Fibroblast of skin of right biceps (primary cell): ENCODE results near the gene OTOP2.

ENCODE experiments used
- DNase-seq: peaks from one replicate; pipeline ENCODE4 v3.0.0-alpha.2; 2013

OTOP2 gene

DNA sequence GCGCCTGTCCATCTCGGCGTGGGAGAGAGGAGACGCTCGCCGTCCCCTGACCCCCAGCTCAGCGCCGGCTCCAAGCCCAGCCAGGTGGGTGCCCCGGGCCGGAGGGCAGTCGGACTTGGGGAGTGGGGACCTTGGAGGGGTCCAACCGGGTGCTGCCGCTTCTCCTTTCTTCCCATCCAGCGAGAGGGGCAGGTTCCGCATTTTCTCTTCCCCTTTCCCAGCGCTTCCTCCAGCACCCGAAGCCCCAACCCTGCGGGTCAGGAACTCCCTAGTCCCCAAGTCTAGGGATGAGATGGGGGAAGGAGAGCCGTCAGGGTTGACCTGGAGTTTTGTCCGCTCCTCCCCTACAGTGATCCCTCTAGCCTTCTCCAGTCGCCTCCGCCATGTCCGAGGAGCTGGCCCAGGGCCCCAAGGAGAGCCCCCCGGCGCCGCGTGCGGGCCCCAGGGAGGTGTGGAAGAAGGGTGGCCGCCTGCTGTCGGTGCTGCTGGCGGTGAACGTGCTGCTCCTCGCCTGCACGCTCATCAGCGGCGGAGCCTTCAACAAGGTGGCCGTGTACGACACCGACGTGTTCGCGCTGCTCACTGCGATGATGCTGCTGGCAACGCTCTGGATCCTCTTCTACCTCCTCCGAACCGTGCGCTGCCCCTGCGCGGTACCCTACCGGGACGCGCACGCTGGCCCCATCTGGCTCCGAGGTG, at the start of gene OTOP2:
Gene OTOP2, plus strand, starts transcription at position 24 of the 699 bp plus-strand sequence. Its CDS starts 360 bp downstream, at position 384.
- no peak for DNase-seq

- no peak for DNase-seq
These were observed 49.4 kb upstream of the OTOP2 start for GRCh38 chr17:74874615-74875037.

DNA sequence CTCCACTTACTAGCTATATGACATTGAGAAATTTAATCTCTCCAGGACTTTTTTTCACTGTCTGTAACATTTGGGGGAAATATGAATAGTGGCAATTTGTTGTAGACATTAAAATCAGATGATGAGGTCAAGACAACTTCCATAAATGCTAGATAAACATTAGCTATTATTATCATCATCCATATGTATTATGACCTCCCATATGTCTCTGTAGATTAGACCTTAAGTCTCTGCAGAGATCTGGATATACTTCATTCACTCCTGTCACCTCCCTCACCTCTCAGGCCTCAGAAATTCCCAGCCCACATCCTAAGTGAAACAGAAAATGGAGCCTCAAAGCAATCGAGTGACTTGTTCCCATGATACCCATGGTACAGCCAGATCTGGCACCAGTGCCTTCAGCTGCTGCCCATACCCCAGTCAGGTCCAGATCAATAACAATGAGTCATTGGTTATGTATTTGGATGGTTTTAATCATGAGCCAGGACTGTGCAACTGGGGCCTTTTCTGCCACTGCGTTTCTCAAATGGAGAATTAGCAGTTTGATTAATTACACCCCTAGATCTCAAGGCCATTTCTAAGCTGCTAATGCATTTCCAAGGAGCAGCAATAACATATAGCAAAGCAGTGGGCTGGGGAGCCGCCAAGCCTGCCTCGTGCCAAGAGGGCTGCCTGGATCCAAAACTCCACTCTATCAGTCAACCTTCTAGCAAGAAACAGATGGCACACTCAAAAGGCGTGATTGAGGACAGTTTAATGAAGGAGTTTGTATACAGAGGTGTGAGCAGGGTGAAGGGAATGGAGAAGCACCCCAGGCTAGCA, 48.7 kb upstream of the OTOP2 start:
- DNase-seq: no peak

- no peak for DNase-seq
These were observed 48.0 kb upstream of the OTOP2 start for GRCh38 chr17:74875977-74876593.

- peak; percentile 8 for DNase-seq
These were observed 46.2 kb upstream of the OTOP2 start for GRCh38 chr17:74877592-74878548.

DNA sequence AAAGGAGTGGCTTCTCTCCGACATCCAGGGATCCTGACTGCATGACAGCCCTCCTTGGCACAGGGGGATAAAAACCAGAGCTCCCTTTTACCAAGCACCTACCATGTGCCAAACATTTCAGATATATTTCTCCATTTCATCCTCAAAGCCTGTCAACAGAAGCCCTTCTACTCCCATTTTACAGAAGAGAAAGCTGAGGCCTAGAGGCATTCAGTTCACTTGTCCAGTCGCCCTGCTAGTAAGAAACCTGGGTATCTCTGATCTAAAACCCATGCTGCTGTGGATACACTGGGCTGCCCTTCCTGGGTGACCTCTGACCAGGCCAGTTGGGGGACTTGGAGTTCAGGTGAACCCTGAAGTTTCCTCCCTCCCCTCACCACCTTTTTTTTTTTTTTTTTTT, 45.4 kb upstream of the OTOP2 start:
- no peak for DNase-seq

GRCh38 chr17:74879308-74879707, 44.8 kb upstream of the OTOP2 start:
- DNase-seq: no peak

GRCh38 chr17:74881073-74881472, 43.0 kb upstream of the OTOP2 start:
- no peak for DNase-seq

DNA sequence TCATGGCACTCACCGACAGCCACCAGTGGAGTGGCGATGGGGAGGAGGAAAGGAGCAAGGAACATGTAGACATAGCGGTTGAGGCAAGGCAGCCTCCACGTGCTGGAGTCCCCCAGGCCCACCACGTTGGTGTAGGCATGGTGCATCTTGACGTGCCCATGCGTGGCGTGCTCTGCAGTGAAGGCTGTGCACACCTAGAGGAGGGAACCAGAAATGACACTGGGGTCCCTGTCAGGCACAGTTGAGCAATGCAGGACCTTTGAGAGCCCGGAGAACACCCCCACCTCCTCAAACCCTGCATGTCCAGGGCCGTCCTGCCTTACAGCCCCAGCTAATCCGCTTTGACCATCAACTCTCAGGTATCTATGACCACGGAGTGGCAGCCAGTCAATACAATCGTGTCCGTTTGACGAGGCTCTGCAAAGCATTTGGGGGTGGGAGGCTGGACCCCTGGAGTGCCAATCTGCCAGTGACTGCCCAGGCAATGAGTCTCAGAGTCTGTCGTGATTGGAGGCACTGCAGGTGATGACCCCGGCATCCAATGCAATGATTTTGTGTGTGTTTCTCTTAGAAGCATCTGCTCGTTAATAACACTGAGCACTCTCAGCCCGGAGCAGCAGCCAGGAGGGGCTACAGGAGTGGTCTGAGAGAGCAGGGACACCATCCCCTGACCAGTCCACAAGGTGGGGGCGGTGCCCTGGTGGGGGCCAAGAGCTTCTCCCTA, 41.4 kb upstream of the OTOP2 start:
- no peak for DNase-seq

- DNase-seq: peak; percentile 19
These were observed 40.8 kb upstream of the OTOP2 start for GRCh38 chr17:74883241-74883745.

- no peak for DNase-seq
These were observed 35.6 kb upstream of the OTOP2 start for GRCh38 chr17:74888469-74888868.

DNA sequence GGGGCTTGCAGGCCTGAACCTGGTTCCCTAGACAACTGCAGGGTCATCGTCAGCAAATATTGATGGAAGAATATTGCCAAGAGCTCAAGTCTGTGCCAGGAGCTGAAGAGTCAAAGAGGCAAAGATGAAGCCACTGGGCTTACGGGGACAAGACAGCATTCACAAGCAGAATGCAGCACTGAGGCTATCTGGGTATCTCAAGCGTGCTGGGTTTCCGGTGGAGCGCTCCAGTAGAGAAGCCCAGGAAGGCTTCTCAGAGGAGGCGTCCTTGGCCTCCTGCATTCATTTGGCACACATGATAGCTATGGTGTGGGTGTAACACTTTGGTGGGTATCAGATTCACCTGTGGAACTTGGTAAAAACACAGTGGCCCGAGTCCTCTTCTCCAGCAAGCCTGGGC, 33.5 kb upstream of the OTOP2 start:
- DNase-seq: no peak

DNA sequence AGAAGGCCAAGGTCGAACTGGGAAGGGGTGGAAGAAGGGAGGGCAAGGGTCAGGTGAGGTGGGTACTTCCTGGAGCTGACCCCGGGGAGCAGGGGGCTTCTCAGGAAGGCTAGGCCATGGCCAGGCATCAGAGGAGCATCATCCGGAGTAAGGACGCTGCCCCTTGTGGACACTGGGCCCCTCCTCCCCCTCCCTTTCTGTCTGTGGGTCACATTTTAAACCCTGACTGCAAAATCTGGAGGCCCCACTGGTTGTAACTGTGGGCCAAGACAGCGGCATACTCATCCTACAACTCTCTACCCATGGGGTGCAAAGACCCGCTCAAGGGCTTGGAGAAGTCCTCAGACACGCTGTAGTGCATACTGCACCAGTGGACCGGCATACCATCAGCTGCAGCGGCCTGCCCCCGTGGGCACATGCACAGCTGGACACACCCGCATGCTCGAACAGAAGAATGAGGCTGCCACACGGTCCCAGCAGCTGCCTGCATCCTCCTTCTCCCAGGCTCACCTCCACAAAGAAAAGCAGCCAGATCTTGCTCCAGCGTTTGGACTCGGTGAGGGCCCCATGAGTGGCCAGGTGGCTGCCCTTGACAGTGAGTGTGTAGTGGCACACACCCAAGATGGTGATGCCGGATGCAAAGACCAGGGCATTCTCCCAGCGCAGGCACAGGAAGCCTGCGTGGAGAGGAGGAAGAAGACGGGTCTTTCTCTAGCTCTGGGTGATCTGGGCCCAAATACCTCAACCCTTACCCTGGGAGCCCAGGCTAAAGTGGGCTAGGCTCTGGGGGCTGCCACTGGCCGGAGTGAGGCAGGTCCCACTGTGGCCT, 31.8 kb upstream of the OTOP2 start:
- no peak for DNase-seq

- no peak for DNase-seq
These were observed 30.8 kb upstream of the OTOP2 start, which contains the start of gene FADS6 for GRCh38 chr17:74892974-74893911. Gene FADS6 (minus strand): TSS chr17:74893633. CDS start chr17:74893595, 38 bp downstream.

- DNase-seq: no peak
These were observed 30.0 kb upstream of the OTOP2 start for GRCh38 chr17:74893936-74894671.

DNA sequence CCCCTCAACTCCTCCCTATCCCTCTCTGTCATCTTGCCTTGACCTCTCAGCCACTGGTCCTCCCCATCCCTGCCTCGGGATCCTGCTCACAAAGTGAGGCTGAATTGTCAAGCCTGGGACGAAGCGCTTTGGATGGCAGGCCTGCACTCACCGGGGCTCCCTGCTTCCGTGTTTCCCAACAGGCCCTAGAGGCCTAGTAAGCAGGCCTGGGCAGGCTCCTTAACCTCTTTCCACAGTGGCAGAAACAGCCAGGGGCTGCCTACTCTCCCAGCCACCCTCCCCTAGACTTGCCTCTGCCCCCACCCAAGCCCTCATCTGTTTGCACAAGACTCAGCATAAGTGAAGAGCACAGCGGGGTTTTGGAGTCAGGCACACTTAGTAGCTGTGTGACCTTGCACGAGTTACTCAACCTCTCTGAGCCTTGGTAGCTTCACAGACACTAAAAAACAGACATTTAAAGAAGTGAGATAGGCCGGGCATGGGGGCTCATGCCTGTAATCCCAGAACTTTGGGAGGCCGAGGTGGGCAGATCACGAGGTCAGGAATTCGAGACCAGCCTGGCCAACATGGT, 25.6 kb upstream of the OTOP2 start:
- no peak for DNase-seq

DNA sequence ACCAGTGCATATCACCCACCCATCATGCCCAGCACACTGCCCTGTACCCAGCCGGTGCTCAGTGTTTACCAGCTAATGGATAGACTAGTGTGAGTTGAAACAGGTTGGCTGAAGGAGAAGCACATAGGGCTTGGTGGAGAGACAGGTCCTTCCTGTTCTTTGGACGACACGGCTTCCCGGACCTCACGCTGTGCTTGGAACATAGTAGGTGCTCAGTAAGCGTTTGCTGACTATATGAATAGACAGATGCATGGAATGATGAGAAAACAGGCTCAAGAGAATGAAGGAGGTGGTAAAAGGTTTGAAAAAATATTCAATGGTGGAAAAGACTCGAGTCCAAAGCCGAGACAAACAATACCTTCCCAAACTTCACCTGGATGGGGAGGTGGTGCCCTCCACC, 23.9 kb upstream of the OTOP2 start:
- DNase-seq: no peak
